Measurements from ENCODE around the gene UBXN4.
A peak's percentile ranks its signal among the peaks of the same experiment; 100 is the strongest.
"Not testable (repeated sequence)": the region's sequence is repeated elsewhere in the genome, so short reads cannot be mapped to it uniquely, and the experiment has no call there.

The UBXN4 gene

GRCh38 chr2:135762022-135762421, 20.4 kb downstream of the UBXN4 start:
- no peak for DNase-seq

- DNase-seq, result no peak
Observed at GRCh38 chr2:135762530-135762929, 20.9 kb downstream of the UBXN4 start.

GRCh38 chr2:135768863-135769262, 27.2 kb downstream of the UBXN4 start:
- no peak for DNase-seq

- no peak for DNase-seq
Observed at GRCh38 chr2:135773319-135773718, 31.7 kb downstream of the UBXN4 start.

- no peak for DNase-seq
Observed at GRCh38 chr2:135773917-135774316, 32.3 kb downstream of the UBXN4 start.

- DNase-seq, result no peak
Observed at GRCh38 chr2:135775420-135775819, 33.8 kb downstream of the UBXN4 start.

GRCh38 chr2:135776367-135776766, 34.7 kb downstream of the UBXN4 start:
- no peak for DNase-seq

GRCh38 chr2:135782231-135782630, 40.6 kb downstream of the UBXN4 start:
- DNase-seq, result no peak

GRCh38 chr2:135783439-135783838, 41.8 kb downstream of the UBXN4 start:
- DNase-seq, result no peak

- no peak for DNase-seq
Observed at GRCh38 chr2:135785032-135785431, 43.4 kb downstream of the UBXN4 start.

GRCh38 chr2:135786823-135787222, 45.2 kb downstream of the UBXN4 start:
- DNase-seq, result no peak

GRCh38 chr2:135790423-135790822, 48.8 kb downstream of the UBXN4 start:
- DNase-seq, result no peak

- DNase-seq, result no peak
Observed at GRCh38 chr2:135791418-135792190, 49.9 kb downstream of the UBXN4 start.

- DNase-seq, result no peak
Observed at GRCh38 chr2:135792401-135793150, 50.9 kb downstream of the UBXN4 start.

GRCh38 chr2:135795641-135796040, 54.0 kb downstream of the UBXN4 start:
- not testable (repeated sequence) for DNase-seq

GRCh38 chr2:135796606-135797005, 55.0 kb downstream of the UBXN4 start:
- no peak for DNase-seq

- peak in 31 of 56 donors; percentile 3 to 58 (median 22) for DNase-seq
Observed at GRCh38 chr2:135797497-135798274, 56.0 kb downstream of the UBXN4 start.

- no peak for DNase-seq
Observed at GRCh38 chr2:135798275-135798705, 56.6 kb downstream of the UBXN4 start.

GRCh38 chr2:135798762-135799161, 57.1 kb downstream of the UBXN4 start:
- no peak for DNase-seq

- DNase-seq, result no peak
Observed at GRCh38 chr2:135799738-135800137, 58.1 kb downstream of the UBXN4 start.

- no peak for DNase-seq
Observed at GRCh38 chr2:135800513-135801460, 59.1 kb downstream of the UBXN4 start.

Measured in amygdala (tissue), 56 donors.